Measurements from ENCODE around the gene CREB5. TPM values are rescaled to one million over a fixed set of nuclear protein-coding genes. Genes with fewer than 3 reads are reported as not detected.
A peak's percentile ranks its signal among the peaks of the same experiment; 100 is the strongest.

CREB5 gene
- total and polyA plus RNA-seq, 2 experiments from 2014 or later = 2.4 to 4.4 TPM

DNA sequence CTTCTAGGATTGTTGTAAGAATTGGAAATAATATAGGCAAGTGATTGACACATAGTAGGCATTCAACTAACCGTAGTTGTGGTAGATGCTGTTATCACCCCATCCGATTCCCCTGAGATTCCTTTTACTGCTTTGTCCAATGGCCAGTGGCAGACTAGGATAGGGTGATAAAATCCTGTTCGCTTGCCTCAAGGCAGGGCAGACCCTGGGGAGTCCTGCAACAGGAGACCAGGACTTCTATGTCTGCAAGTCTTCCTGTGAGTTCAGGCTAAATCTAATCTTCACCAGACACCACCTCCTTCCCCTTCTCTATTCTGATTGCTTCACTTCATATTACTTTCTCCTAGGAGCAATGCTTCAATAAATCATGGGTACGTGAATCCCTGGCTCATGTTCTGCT is 42.8 kb upstream of the CREB5 start (continued):
- TF ChIP-seq, protein P1, sequence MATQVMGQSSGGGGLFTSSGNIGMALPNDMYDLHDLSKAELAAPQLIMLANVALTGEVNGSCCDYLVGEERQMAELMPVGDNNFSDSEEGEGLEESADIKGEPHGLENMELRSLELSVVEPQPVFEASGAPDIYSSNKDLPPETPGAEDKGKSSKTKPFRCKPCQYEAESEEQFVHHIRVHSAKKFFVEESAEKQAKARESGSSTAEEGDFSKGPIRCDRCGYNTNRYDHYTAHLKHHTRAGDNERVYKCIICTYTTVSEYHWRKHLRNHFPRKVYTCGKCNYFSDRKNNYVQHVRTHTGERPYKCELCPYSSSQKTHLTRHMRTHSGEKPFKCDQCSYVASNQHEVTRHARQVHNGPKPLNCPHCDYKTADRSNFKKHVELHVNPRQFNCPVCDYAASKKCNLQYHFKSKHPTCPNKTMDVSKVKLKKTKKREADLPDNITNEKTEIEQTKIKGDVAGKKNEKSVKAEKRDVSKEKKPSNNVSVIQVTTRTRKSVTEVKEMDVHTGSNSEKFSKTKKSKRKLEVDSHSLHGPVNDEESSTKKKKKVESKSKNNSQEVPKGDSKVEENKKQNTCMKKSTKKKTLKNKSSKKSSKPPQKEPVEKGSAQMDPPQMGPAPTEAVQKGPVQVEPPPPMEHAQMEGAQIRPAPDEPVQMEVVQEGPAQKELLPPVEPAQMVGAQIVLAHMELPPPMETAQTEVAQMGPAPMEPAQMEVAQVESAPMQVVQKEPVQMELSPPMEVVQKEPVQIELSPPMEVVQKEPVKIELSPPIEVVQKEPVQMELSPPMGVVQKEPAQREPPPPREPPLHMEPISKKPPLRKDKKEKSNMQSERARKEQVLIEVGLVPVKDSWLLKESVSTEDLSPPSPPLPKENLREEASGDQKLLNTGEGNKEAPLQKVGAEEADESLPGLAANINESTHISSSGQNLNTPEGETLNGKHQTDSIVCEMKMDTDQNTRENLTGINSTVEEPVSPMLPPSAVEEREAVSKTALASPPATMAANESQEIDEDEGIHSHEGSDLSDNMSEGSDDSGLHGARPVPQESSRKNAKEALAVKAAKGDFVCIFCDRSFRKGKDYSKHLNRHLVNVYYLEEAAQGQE (IDR thresholded peaks at IDR 0.05; ENCODE audit: unreplicated experiment) = no peak
- TF ChIP-seq ZNF114 (CRISPR knock-in tag; IDR thresholded peaks at IDR 0.05) (no peak), POLR2AphosphoS5 (IDR thresholded peaks at IDR 0.05; ENCODE audit: low read depth) (no peak), ZNF331 (CRISPR knock-in tag; IDR thresholded peaks at IDR 0.05; ENCODE audit: low read depth) (no peak), CREB1 (CRISPR knock-in tag; IDR thresholded peaks at IDR 0.05; ENCODE audit: low read depth) (no peak), JUNB (IDR thresholded peaks at IDR 0.05; ENCODE audit: unreplicated experiment) (no peak), STAT1 (IDR thresholded peaks at IDR 0.05; ENCODE audit: unreplicated experiment) (no peak)
- TF ChIP-seq, protein P2, sequence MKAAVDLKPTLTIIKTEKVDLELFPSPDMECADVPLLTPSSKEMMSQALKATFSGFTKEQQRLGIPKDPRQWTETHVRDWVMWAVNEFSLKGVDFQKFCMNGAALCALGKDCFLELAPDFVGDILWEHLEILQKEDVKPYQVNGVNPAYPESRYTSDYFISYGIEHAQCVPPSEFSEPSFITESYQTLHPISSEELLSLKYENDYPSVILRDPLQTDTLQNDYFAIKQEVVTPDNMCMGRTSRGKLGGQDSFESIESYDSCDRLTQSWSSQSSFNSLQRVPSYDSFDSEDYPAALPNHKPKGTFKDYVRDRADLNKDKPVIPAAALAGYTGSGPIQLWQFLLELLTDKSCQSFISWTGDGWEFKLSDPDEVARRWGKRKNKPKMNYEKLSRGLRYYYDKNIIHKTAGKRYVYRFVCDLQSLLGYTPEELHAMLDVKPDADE (IDR thresholded peaks at IDR 0.05) = no peak

DNA sequence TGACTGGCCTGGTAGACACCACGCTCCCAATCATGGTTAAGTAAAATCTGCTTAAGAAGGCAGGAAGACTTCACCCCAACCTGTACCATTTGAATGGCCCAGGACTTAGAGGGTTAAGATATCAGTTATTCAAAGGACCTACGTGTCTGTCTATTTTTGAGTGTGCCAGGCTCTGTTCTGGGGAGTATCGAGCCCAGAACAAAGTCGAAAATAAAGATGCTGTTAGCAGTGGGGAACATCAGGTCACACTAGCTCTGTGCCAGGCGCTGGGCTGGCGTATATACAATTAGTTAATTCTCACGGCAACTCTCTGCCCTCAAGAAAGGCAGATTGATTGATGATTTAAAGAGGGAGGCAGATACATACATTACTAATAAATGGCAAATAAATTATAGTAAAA is 40.5 kb upstream of the CREB5 start:
- no peak overlapping the region for H3K27ac ChIP-seq (ENCODE audit: low read depth)
- peaks cover 5% of the 10 kb centered on the region; the same call in 1 of the 2 replicates for H3K9me2 ChIP-seq (ENCODE audit: insufficient read depth)
- H3K4me1 ChIP-seq (ENCODE audit: insufficient read depth) = no peaks in the 10 kb centered on the region
- no peak for DNase-seq (ENCODE audit: low spot score)
- ATAC-seq = no peak
- H3K36me3 Mint-ChIP-seq (ENCODE audit: low read depth) = no peaks in the 10 kb centered on the region
- no peak overlapping the region for H3K27ac Mint-ChIP-seq
- no peak overlapping the region for H3K4me3 ChIP-seq
- peaks cover 2% of the 10 kb centered on the region for H3K27me3 Mint-ChIP-seq (ENCODE audit: insufficient read depth, low read depth, poor library complexity)
- no peak overlapping the region for H3K4me2 ChIP-seq
- no peaks in the 10 kb centered on the region for H4K20me1 ChIP-seq (replicated peaks; ENCODE audit: insufficient read depth)
- H3F3A ChIP-seq (replicated peaks; ENCODE audit: low read depth) = no peaks in the 10 kb centered on the region
- H3K27me3 ChIP-seq (ENCODE audit: insufficient read depth) = no peaks in the 10 kb centered on the region
- H3K79me2 ChIP-seq (replicated peaks; ENCODE audit: insufficient read depth) = no peaks in the 10 kb centered on the region
- no peaks in the 10 kb centered on the region; the same call in 2 of the 3 replicates for H3K4me1 Mint-ChIP-seq
- no peaks in the 10 kb centered on the region for H3K36me3 ChIP-seq (ENCODE audit: insufficient read depth)
- H3K4me3 Mint-ChIP-seq = no peak overlapping the region
- no peaks in the 10 kb centered on the region for H3K9me3 Mint-ChIP-seq
- H2AFZ ChIP-seq = peak overlapping the region; percentile 24; the same call in 1 of the 2 replicates
- TF ChIP-seq POLR2AphosphoS5 (IDR thresholded peaks at IDR 0.05; ENCODE audit: low read depth) = no peak
- TF ChIP-seq, protein P1 (IDR thresholded peaks at IDR 0.05; ENCODE audit: unreplicated experiment) = no peak
- no peak for TF ChIP-seq ZNF331 (CRISPR knock-in tag; IDR thresholded peaks at IDR 0.05; ENCODE audit: low read depth)
- TF ChIP-seq, protein P3, sequence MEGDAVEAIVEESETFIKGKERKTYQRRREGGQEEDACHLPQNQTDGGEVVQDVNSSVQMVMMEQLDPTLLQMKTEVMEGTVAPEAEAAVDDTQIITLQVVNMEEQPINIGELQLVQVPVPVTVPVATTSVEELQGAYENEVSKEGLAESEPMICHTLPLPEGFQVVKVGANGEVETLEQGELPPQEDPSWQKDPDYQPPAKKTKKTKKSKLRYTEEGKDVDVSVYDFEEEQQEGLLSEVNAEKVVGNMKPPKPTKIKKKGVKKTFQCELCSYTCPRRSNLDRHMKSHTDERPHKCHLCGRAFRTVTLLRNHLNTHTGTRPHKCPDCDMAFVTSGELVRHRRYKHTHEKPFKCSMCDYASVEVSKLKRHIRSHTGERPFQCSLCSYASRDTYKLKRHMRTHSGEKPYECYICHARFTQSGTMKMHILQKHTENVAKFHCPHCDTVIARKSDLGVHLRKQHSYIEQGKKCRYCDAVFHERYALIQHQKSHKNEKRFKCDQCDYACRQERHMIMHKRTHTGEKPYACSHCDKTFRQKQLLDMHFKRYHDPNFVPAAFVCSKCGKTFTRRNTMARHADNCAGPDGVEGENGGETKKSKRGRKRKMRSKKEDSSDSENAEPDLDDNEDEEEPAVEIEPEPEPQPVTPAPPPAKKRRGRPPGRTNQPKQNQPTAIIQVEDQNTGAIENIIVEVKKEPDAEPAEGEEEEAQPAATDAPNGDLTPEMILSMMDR (conservative IDR thresholded peaks at IDR 0.05; ENCODE audit: low read depth in 2 of 2) = no peak
- TF ChIP-seq ZNF114 (CRISPR knock-in tag; IDR thresholded peaks at IDR 0.05) = no peak
- no peak for TF ChIP-seq JUNB (IDR thresholded peaks at IDR 0.05; ENCODE audit: unreplicated experiment)
